GM21576 (cell line): ENCODE measurements around the gene SETD6.

ENCODE experiments used
- ATAC-seq: cut with Tn5 transposase; IDR thresholded peaks from one replicate; pipeline ENCODE4 v1.9.1; 2021; ENCODE audit warnings: mild to moderate bottlenecking, moderate library complexity; ENCODE audit not compliant: unreplicated experiment

The SETD6 gene

DNA sequence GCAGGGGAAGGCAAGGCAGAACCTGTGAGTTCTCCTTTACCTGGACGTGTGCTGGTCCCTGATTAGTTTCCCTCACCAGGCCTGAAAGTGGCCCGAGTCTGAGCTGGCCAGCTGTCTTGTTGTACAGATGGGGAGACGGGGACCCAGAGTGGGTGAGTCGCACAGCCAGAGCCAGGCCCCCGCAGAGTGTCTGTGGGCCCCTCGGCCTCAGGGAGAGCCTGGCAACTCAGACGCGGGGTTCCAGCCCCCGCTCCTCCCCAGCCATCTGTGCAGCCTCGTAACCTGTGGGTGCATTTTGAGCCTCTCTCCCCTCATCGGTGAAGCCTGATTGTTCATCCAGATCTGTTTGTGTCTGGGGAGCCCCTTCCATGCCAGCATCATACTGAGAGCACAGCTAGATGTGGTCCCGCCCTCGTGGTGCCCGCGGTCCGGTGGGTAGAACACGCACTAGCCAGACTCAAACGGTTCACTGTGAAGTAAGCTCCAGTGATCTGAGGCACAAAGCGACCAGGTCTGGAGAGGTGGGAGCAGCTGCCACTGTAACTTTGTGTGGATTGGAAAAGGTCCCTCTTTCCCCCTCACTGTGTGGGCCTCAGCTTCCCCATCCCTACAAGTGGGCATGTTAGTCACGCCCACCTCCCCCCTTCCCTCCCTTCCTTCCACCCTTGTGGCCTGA is 21.4 kb upstream of the SETD6 start:
- no peak for ATAC-seq

DNA sequence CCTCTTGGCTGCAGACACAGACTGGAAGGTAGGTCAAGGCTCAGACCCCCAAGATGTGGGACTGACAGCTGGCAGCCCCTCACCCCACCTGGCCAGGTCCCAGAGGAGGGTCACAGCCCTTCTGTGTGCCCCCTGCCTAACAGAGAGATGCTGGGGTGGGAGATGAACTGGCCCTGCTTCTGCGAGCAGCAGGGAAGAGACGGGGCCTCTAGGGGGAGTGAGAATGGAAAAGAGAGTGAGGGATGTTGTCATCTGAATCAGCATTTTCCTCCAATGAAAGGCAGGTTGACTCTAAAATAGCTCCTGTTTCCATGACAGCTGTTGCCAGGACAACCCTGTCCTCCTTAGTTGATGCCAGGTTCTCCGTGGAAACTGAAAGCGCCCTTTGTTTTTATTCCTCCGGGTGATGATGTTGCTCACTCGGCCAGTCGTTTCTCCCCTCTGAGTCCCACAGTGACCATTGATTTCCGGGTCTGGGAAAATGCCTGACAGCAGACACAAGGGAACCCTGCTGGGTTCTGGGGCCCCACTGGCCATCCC is 20.3 kb upstream of the SETD6 start:
- peak; percentile 69 for ATAC-seq

DNA sequence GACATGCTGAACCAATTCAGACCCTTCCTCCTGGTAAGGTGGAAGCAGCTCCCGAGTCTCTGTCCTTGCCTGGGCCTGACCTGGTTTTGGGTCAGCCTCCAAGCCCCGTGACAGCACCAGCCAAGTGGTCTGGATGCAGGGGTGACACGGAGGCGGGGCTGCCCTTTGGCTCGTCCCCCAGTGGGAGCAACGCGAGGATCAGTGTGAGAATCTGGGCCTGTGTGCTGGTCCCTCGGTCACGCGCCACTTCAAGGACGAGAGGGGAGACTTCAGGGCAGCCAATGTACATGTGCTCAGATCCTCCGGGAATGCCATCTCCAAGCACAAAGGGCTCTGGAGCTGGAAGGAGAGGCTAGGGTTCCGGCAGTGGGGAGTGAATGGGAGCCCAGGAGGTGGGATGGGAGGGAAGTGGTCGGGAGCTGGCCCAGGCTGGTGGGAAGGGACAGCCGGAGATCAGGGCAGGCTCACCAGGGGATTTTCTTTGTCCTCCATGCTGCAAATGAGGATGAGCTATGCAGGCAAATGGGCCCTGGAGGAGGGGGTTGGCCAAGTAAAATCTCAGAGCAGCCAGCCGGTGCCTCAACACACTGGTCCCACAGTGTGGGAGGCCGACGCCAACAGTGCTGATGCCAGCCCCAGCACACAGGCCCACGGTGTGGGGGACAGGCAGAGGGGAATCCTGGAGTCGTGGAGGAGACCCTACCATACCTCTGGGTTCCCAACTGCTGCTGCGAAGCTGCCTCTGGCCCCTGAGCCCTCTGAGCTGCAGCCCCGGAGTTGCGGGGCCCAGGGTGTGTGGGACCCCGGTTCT is 19.6 kb upstream of the SETD6 start:
- no peak for ATAC-seq

DNA sequence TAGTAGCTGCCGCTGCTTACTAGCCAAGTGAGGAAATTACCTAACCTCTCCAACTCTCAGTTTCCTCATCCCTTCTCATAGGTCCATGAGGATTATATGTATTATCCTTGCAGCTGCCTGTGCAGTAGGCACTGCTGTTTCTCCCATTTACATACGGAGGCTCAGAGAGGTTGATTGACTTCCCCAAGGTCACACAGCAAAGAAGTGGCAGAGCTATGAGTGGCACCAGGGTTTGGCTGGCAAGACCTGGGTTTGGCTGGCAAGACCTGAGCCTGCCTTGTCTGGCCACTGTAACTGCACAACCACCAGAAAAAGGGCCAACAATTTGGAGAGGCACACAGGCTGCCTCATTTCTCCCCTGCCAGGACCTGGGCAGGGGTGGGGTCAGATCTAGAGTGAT is 17.8 kb upstream of the SETD6 start:
- no peak for ATAC-seq

DNA sequence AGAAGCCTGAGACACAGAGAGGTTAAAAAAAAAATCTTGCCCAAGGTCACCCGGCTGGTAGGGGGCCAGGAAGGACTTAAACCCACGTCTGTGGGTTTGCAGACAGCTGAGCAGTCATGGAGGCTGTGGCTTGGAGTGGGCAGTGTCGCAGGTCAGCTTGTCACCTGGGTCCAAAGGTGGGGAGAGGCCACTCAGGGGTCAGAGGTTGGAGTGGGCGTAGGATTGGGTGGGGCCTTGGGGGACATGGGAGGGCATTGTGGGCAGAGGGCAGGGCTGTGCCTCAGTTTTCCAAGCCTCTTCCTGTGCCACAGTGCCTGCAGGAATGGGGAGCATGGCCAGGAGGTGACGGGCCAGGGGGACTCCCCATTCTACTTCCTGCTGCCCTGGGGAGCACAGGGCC is 17.4 kb upstream of the SETD6 start:
- ATAC-seq = no peak

DNA sequence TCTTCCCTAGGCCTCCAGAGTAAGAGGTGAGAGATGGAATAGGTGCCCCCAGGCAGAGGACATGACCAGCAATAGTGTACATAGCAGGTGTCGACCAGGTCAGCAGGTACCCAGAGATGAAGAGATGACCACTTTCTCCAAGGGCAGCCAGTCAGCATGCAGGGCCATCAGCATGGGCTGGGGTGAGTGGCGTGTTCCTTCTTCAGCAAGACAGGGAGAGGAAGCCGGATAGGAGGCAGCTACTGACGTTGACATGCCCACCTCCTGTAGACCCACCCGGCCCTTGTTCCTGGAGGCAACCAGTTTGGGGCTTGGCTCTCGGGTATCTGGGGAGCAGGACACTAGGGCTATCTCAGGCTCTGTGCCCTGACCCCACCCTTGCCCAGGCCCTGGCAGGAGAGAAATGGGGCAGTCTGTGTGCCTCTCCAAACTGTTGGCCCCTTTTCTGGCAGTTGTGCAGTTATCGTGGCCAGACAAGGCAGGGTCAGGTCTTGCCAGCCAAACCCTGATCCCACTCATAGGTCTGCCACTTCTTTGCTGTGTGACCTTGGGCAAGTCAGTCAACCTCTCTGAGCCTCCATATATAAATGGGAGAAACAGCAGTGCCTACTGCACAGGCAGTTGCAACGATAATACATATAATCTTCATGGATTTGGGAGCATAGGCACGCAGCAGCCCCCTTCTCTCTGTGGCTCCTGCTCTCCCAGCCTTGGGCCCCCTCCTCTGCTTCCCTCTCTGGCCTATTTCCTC is 16.8 kb upstream of the SETD6 start:
- no peak for ATAC-seq

DNA sequence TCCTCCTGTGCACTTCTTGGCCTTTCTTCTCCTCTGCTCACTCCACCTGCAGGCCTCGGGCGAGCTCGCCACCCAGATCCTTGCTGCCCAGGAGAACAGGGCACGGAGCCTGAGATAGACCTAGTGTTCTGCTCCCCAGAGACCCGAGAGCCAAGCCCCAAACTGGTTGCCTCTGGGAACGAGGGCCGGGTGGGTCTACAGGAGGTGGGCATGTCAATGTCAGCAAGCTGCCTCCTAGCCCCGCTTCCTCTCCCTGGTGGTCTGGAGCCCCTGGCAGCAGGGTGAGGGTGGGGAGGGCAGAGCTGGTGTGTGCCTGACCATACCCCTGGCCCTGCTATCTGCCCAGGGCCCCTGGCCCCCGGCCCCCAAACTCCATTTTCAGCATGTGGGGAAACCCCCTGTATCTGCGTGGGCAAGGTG is 16.2 kb upstream of the SETD6 start:
- ATAC-seq = no peak

DNA sequence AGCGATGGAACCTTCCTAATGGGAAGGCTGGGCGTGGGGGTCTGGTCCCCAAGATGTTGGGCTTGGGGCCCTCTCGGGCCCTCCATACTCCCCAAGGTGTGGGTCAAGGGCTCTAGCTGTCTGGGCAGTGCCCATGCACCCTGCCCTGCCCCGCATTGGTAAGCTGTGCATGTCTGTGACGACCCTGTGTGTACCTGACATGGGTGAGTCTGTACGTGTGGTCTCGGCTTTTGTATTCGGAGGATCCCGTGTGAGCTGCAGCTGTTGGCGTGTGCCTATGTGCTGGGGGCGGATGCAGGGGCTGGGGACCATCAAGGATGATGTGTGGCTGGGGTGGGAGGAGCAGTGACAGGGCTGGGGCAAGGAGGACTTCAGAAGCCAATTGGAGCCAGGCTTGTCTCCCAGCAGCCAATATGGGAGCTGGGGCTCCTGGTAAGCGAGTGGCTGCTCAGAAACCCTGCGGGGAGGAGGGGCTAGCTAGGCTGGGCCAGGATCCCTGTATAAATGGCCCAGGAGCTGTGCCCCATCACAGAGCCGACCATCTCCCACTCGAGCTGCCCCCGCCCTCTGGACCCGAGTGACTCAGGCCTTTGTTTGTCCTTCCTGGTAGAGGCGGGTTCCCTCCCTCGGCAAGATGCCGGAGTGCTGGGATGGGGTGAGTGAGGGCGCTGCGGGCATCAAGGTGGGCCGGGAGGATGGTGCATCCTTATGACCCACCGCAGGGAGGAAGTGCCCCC is 15.5 kb upstream of the SETD6 start, which contains the start of gene NDRG4:
Gene NDRG4, plus strand, starts transcription at position 529 of the 737 bp plus-strand sequence. Its CDS starts 106 bp downstream, at position 635.
- peak; percentile 53 for ATAC-seq

DNA sequence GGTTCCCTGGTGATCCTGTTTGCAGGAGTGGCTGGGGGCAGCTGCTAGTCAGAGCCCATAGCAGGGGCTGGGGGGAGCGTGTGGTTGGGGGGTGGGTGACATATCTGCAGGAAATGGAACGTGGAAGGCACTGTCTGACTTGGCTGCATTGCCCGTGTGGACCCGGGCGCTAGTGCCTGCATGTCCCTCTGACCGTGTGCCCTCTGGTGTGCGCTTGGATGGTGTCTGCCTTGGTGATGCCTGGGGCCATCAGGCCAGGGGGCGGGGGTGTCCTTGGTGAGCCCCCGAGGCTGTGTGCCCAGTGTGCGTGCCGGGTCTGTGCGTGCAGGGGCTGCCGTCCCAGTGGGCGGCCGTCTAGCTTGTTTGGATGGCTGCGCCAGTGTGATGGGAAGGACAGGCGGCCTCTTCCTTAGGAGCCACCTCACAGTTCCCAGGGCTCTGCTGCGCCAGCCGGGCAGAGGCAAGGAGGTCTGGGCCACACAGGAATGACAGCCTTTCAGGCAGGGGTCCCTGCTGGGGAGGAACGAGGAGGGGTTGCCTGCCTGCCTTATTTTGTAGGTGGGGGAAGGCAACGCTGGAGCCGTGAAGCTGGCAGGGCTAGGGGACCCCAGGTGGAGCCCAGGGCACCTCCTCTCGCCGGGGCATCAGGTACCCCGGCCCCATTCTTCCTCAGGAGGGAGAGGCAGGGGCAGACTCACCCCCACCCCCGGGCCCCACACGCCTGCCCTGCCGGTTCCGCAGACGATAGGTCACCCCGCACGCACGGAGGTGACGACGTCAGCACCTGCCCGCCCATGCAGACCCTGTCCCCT is 14.7 kb upstream of the SETD6 start:
- ATAC-seq = no peak

DNA sequence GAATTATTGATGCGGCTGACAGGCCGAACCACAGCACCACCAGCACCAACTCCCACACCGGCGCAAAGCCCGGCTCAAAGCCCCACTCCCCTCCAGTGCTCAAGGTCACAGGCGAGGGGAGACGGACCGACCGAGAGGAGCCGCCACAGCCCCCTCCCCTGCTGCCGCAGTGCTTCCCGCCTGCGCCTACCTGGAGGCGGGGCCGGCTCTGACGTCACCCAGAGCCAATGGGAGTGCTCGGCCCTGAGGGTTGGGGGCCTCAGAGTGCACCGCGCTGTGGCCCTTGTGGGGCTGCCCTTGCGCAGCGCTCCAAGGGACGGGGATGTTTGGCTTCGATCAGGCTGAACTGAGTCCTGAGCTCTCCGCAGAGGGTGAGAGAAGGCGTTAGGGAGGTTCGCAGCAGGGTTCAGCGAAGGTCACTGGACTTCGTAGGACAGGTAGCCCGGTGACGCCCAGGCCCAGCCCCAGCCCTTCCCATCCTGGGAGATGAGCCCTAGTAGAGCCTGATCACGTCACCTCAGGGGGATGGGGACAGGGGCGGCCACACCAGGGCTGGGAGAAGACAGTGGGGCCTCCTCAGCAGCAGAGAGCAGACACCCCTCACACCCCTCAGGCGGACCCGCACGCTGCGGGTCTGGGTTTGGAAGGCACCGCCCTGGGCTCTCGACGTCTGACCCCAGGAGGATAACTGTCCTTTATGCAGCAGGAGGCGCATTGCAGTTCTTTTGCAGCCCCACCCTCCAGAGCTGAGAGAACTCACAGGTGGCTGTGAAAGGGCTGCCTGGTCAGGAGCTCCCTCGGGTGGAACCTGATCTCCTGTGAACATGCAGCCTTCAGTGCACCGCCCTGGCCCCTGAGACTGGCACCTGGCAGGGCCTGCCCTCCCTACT is 13.8 kb upstream of the SETD6 start:
- no peak for ATAC-seq

DNA sequence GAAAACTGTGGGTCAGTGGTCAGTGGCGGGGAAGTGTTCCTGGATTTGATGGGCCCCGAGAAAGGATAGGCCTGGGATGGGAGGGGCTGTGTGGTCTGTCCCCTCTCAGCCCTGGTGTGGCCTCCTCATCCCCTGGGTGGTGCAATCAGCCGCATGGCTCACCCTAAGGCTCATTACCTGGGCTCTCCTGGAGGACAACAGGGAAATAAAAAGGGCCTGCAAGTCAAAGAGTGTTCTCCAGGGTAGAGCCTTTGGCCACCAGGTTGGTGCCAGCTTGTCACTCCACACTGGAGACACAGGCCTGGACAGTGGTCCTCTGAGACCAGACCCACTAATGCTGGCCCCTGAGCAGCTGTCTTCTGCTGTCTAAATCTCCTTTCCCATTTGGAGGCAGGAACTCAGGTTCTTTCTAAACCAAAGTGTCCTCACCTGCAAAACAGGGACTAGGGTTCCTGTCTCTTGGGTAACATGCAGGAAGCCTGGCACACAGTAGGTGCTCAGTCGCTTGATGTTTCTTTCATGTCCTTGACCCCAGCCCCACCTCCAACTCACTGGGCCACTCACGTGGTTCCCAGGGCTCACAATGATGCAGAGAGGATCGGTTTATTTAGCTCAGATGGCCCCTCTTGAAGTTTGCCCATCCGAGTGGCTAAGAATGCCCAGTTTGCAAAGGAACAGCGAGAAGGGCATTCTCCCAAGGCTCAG is 12.9 kb upstream of the SETD6 start:
- ATAC-seq = no peak

DNA sequence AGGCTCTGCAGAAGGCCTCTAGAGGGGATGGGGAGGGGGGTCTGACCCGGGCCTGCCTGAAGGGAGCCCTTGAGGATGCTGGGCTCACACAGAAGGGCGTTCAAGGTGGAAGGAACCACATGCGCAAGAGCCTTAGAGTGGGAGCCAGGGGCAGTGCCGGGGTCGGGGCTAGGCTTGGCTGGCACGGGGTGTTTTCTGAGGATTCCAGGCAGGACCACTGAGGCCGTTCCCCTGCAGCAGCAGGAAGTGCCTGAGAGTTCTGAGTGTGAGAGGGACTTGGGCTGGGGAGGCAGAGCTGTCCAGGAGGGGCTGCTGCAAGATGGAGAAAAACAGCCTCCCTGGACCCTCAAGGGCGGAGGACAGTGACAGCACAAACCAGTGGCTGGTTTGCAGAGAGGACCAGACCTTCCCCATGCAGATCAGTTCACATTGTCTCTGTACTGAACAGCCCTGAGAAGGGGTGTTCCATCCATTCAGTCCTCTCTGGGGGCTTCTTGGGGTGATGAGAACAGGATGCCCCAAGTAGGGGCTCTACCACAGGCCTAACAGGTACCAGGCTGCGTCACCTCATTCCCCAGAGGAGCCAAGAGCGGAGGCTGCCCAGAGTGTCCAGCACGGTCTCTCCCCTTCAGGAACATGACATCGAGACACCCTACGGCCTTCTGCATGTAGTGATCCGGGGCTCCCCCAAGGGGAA is 12.0 kb upstream of the SETD6 start:
- ATAC-seq = no peak

DNA sequence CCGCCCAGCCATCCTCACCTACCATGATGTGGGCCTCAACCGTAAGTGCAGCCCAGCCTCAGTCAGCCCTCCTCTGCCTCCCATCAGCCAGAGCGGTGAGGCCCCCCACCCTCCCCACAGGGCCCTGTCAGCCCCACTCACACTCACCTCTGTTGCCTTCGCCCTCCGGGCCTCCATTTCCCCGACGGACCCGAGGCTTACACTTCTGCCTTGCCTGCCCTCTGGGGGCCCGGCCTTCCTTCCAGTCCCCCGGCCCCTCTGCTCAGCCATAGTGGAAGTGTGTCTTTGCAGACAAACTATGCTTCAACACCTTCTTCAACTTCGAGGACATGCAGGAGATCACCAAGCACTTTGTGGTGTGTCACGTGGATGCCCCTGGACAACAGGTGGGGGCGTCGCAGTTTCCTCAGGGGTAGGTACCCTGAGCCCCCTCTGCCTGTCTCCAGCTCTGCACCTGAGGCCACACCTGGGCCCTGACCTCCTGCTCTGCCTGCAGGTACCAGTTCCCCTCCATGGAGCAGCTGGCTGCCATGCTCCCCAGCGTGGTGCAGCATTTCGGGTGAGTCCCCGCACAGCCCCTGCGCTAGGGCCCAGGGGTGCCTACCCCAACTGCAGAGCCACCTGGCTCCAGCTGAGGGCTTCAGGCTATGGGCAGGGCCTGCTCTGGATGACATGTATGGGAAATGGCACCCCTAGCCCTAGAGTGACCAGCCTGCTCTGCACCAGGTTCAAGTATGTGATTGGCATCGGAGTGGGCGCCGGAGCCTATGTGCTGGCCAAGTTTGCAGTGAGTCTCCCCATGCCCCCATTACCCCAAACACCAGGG is 11.2 kb upstream of the SETD6 start:
- ATAC-seq = no peak

DNA sequence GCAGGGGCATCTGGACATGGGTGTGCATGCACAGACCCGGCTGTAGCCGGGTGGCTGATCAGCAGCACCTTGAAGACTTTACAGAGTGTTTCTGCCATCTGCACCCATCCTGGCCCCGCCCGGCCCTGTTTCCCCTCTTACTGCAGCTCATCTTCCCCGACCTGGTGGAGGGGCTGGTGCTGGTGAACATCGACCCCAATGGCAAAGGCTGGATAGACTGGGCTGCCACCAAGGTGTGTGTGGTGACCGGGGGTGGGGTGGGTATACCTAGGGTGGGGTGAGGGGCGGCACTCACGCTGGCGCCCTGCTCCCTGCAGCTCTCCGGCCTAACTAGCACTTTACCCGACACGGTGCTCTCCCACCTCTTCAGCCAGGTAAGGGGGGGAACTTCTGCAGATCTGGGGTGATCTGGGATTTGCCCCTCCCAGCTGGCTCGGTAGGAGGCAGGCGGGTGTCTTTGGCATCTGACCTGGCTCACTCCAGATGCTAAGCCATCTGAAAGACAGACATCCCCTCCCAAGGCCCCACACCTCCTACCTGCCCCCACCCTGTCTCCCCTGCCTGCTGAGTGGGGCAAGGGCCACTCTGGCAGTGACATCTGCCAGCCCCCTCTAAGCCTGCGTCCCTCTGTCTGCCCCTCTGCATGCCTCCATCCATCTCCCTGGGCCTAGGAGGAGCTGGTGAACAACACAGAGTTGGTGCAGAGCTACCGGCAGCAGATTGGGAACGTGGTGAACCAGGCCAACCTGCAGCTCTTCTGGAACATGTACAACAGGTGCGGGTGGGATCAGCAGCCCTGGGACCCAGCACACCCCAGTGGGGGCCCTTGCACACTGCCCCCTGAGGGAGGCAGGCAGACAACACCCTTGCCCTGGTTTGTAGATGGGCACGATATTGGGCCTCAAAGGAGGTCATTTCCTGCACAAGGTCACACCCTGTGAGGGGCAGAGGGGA is 8.8 kb upstream of the SETD6 start:
- no peak for ATAC-seq

DNA sequence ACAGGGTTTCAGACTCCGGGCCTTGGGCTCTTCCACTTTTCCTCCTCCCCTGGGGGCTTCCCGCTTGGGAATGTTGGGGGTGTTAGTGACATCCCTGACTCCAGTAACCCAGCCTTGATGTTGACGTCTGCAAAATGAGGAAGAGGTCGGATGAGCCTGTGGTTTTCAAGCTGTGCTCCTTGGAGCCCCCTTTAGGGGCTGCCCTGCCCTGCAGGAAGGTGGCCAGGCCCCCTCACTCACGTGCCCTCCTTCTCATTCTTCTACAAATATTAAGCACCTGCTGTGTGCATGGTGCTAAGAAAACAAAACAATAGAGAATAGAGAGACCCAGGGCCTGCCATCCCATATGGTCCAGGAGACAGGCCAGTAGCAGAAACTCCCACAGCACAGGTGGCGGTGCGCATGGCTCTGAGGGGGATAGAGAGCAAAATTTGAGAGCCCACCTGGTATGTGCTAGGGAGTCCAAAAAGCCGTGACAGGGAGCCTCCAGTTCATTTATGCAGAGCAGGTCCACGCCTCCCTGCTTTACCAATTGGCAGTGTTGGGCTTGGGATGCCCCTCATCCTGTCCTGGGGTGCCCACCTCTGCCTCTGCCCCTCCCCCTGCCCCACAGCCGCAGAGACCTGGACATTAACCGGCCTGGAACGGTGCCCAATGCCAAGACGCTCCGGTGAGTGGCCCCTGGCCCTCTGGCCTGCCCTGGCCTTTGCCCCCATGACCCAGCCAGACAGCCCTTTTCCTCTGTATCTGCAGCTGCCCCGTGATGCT is 7.9 kb upstream of the SETD6 start:
- ATAC-seq = no peak
